Gastroesophageal sphincter (tissue), 4 donors: ENCODE results near the gene MAP3K21. TPM values are rescaled to one million over a fixed set of nuclear protein-coding genes. Genes with fewer than 3 reads are reported as not detected.

ENCODE experiments used
- ATAC-seq: fragments of 150-250 bp; one replicate; pipeline ENCODE4 v1.9.1; 2016; ENCODE audit warnings: mild to moderate bottlenecking, moderate library complexity
- H3K27ac ChIP-seq, 4 donors: fragments of 200-600 bp; sonication (generic) in 3 of 4; 1 replicate in 3 of 4; 2 replicates in 1 of 4; pipeline ENCODE4 v1.5.1; 2016 to 2019
- H3K27me3 ChIP-seq: fragments of 200-600 bp; sonication (generic); one replicate; pipeline ENCODE4 v1.5.1; 2019
- H3K36me3 ChIP-seq, 2 donors: fragments of 200-600 bp; sonication (generic); one replicate each; pipeline ENCODE4 v1.5.1; 2019; ENCODE audit warnings: control low read depth in 1 of 2
- H3K4me1 ChIP-seq, 3 donors: fragments of 200-600 bp; sonication (generic); 1 replicate in 2 of 3; 2 replicates in 1 of 3; pipeline ENCODE4 v1.5.1; 2016 to 2019; ENCODE audit warnings: control low read depth in 2 of 3
- H3K4me3 ChIP-seq, 2 donors: fragments of 200-600 bp; sonication (generic); one replicate each; pipeline ENCODE4 v1.5.1; 2019; ENCODE audit warnings: mild to moderate bottlenecking in 1 of 2, moderate library complexity in 1 of 2
- H3K9me3 ChIP-seq, 3 donors: fragments of 200-600 bp; sonication (generic); one replicate each; pipeline ENCODE4 v1.5.1; 2017 to 2019; ENCODE audit warnings: control low read depth in 2 of 3
- CTCF ChIP-seq, 4 experiments: fragments of 200-600 bp in 2 of 4; fragments of 450-650 bp in 2 of 4; sonication (generic) in 1 of 4; IDR thresholded peaks; one replicate each; pipeline ENCODE4 v1.5.1; 2017 to 2019; ENCODE audit warnings: antibody characterized with exemption in 4 of 4, mild to moderate bottlenecking in 2 of 4, moderate library complexity in 2 of 4
- EP300 ChIP-seq: sonication (generic); formaldehyde crosslinking; IDR thresholded peaks from one replicate; pipeline ENCODE4 v1.6.1; 2017; ENCODE audit warnings: antibody characterized with exemption, mild to moderate bottlenecking
- POLR2A ChIP-seq, 2 donors: fragments of 450-650 bp; IDR thresholded peaks; one replicate each; pipeline ENCODE4 v1.6.1; 2017; ENCODE audit warnings: antibody characterized with exemption in 2 of 2, mild to moderate bottlenecking in 2 of 2, moderate library complexity in 1 of 2
- POLR2AphosphoS5 ChIP-seq: sonication (generic); formaldehyde crosslinking; IDR thresholded peaks from one replicate; pipeline ENCODE4 v1.6.1; 2017; ENCODE audit warnings: antibody characterized with exemption
- WGBS, 2 donors: methylation state at CpG; one replicate each; pipeline ENCODE4 v1.1.5; 2018; ENCODE audit warnings: low coverage in 1 of 2; 5-methylcytosine and 5-hydroxymethylcytosine counted together
- total RNA-seq, 4 donors: library from RNA; depleted of rRNA; stranded (reverse); fragments of >200 nt; gene quantifications; one replicate each; pipeline ENCODE4 v1.1.0, GENCODE V29; 2016

The MAP3K21 gene
- total RNA-seq, 4 donors from 2014 or later = 0.27 to 1.2 (median 0.61) TPM

- no peak for ATAC-seq
- Histone ChIP-seq H3K27me3 (peaks cover 62% of the 10 kb centered on the region), H3K4me3 (no peak overlapping the region), H3K9me3 (no peaks in the 10 kb centered on the region), H3K36me3 (no peaks in the 10 kb centered on the region), H3K27ac (no peak overlapping the region), H3K4me1 (peaks cover 0 to 12% (median 4%) of the 10 kb centered on the region in 3 donors)
- no peak for TF ChIP-seq POLR2AphosphoS5
- TF ChIP-seq POLR2A (IDR thresholded peaks at IDR 0.05) = no peak
- TF ChIP-seq EP300 = no peak
- no peak for TF ChIP-seq CTCF (IDR thresholded peaks at IDR 0.05)
- WGBS, 2 donors = 100% methylated on average over 1 of the region's 1 CpG; no CpG with 5 or more reads in 1 of the 2 donors
Measured at GRCh38 chr1:233333086-233333485, 5.6 kb downstream of the MAP3K21 start.

- no peak overlapping the region for H3K27ac ChIP-seq
- TF ChIP-seq EP300 = no peak
- TF ChIP-seq CTCF (IDR thresholded peaks at IDR 0.05) = no peak
- no peak for TF ChIP-seq POLR2AphosphoS5
- no peak for TF ChIP-seq POLR2A (IDR thresholded peaks at IDR 0.05)
- H3K9me3 ChIP-seq = no peaks in the 10 kb centered on the region
- peaks cover 61% of the 10 kb centered on the region for H3K27me3 ChIP-seq
- no peak for ATAC-seq
- WGBS, 2 donors = 62 to 85% methylated on average over 2 to 5 of the region's 7 CpGs
- H3K36me3 ChIP-seq = no peaks in the 10 kb centered on the region
- peaks cover 0 to 2% (median 0%) of the 10 kb centered on the region in 3 donors for H3K4me1 ChIP-seq
- H3K4me3 ChIP-seq = no peak overlapping the region
Measured at GRCh38 chr1:233334092-233334491, 6.6 kb downstream of the MAP3K21 start.

- TF ChIP-seq EP300 (no peak), POLR2AphosphoS5 (no peak), CTCF (IDR thresholded peaks at IDR 0.05) (no peak), POLR2A (IDR thresholded peaks at IDR 0.05) (no peak)
- Histone ChIP-seq H3K4me1 (no peaks in the 10 kb centered on the region), H3K27me3 (peaks cover 48% of the 10 kb centered on the region), H3K27ac (no peak overlapping the region), H3K4me3 (no peak overlapping the region), H3K9me3 (no peaks in the 10 kb centered on the region), H3K36me3 (no peaks in the 10 kb centered on the region)
- ATAC-seq = no peak
- 72 to 90% methylated on average over 5 of the region's 5 CpGs for WGBS, 2 donors
Measured at GRCh38 chr1:233336554-233337456, 9.3 kb downstream of the MAP3K21 start.

- H3K4me3 ChIP-seq = no peak overlapping the region
- TF ChIP-seq CTCF (IDR thresholded peaks at IDR 0.05) (no peak), POLR2A (IDR thresholded peaks at IDR 0.05) (no peak), EP300 (no peak), POLR2AphosphoS5 (no peak)
- H3K27me3 ChIP-seq = peaks cover 41% of the 10 kb centered on the region
- WGBS, 2 donors = 90 to 93% methylated on average over 3 of the region's 3 CpGs
- no peak for ATAC-seq
- no peaks in the 10 kb centered on the region for H3K36me3 ChIP-seq
- no peak overlapping the region for H3K27ac ChIP-seq
- H3K4me1 ChIP-seq = no peaks in the 10 kb centered on the region
- H3K9me3 ChIP-seq = no peaks in the 10 kb centered on the region
Measured at GRCh38 chr1:233337505-233337904, 10.0 kb downstream of the MAP3K21 start.

- Histone ChIP-seq H3K4me3 (no peak overlapping the region), H3K4me1 (no peaks in the 10 kb centered on the region), H3K9me3 (no peaks in the 10 kb centered on the region), H3K36me3 (no peaks in the 10 kb centered on the region), H3K27ac (no peak overlapping the region), H3K27me3 (peaks cover 40% of the 10 kb centered on the region)
- no peak for TF ChIP-seq CTCF (IDR thresholded peaks at IDR 0.05)
- ATAC-seq = no peak
- WGBS, 2 donors = 86% methylated on average over 2 of the region's 2 CpGs; no CpG with 5 or more reads in 1 of the 2 donors
Measured at GRCh38 chr1:233338102-233338501, 10.6 kb downstream of the MAP3K21 start.
